ENCODE data around the gene SPATS2L.

The SPATS2L gene

GRCh38 chr2:200378652-200379290 lies 72.3 kb downstream of the SPATS2L start:
- no peak for DNase-seq

- DNase-seq, result no peak
These were observed 73.1 kb downstream of the SPATS2L start for GRCh38 chr2:200379481-200380090.

GRCh38 chr2:200380091-200380561 lies 73.6 kb downstream of the SPATS2L start:
- no peak for DNase-seq

GRCh38 chr2:200380833-200381542 lies 74.5 kb downstream of the SPATS2L start:
- no peak for DNase-seq

GRCh38 chr2:200382874-200383273 lies 76.4 kb downstream of the SPATS2L start:
- no peak for DNase-seq

GRCh38 chr2:200383380-200384110 lies 77.1 kb downstream of the SPATS2L start:
- no peak for DNase-seq

GRCh38 chr2:200385063-200385635 lies 78.7 kb downstream of the SPATS2L start:
- no peak for DNase-seq

- DNase-seq, result no peak
These were observed 86.7 kb downstream of the SPATS2L start for GRCh38 chr2:200393191-200393590.

GRCh38 chr2:200394045-200394444 lies 87.6 kb downstream of the SPATS2L start:
- DNase-seq, result no peak

- no peak for DNase-seq
These were observed 90.3 kb downstream of the SPATS2L start for GRCh38 chr2:200396781-200397242.

- no peak for DNase-seq
These were observed 91.3 kb downstream of the SPATS2L start for GRCh38 chr2:200397785-200398184.

GRCh38 chr2:200399046-200399445 lies 92.6 kb downstream of the SPATS2L start:
- DNase-seq, result no peak

GRCh38 chr2:200399636-200400035 lies 93.1 kb downstream of the SPATS2L start:
- DNase-seq, result no peak

- no peak for DNase-seq
These were observed 97.3 kb downstream of the SPATS2L start for GRCh38 chr2:200403814-200404213.

GRCh38 chr2:200404615-200405014 lies 98.1 kb downstream of the SPATS2L start:
- DNase-seq, result no peak

- no peak for DNase-seq
These were observed 99.3 kb downstream of the SPATS2L start for GRCh38 chr2:200405599-200406298.

GRCh38 chr2:200406379-200406778 lies 99.9 kb downstream of the SPATS2L start:
- no peak for DNase-seq

- no peak for DNase-seq
These were observed 102.2 kb downstream of the SPATS2L start for GRCh38 chr2:200408428-200409316.

- DNase-seq, result no peak
These were observed 105.3 kb downstream of the SPATS2L start for GRCh38 chr2:200411831-200412230.

- DNase-seq, result no peak
These were observed 107.9 kb downstream of the SPATS2L start for GRCh38 chr2:200414367-200414766.

GRCh38 chr2:200415455-200415854 lies 109.0 kb downstream of the SPATS2L start:
- no peak for DNase-seq

Data from activated CD4-positive, alpha-beta T cell treated with anti-CD3 and anti-CD28 coated beads for 4 hours (primary cell).